Measurements from ENCODE around the gene DNM3.

- TF ChIP-seq EZH2phosphoT487 (IDR thresholded peaks at IDR 0.05; ENCODE audit: insufficient read depth, low read depth) (no peak), EZH2 (IDR thresholded peaks at IDR 0.05; ENCODE audit: insufficient read depth, poor library complexity, severe bottlenecking) (no peak)
These were observed 254.5 kb downstream of the DNM3 start for GRCh38 chr1:172095846-172096245.

Data from GM23248 (cell line).